ENCODE data around the gene TEX48.

Gene TEX48

GRCh38 chr9:114685951-114686350 is 4.0 kb upstream of the TEX48 start:
- H3K36me3 ChIP-seq (ENCODE audit: control insufficient read depth, insufficient read depth, low read length): no peaks in the 10 kb centered on the region
- WGBS, 2 experiments: 89 to 94% methylated on average over 5 of the region's 5 CpGs

GRCh38 chr9:114684036-114684435 is 2.0 kb upstream of the TEX48 start:
- H3K4me1 ChIP-seq (ENCODE audit: control insufficient read depth, insufficient read depth, low read length): no peaks in the 10 kb centered on the region

More at GRCh38 chr9:114685951-114686350, 4.0 kb upstream of the TEX48 start:
- H3K4me3 ChIP-seq (ENCODE audit: insufficient read depth, low read depth, low read length): no peak overlapping the region
- H3K9me3 ChIP-seq (ENCODE audit: control insufficient read depth, low read length): no peaks in the 10 kb centered on the region
- H3K4me1 ChIP-seq (ENCODE audit: control insufficient read depth, insufficient read depth, low read length): no peaks in the 10 kb centered on the region
- no peaks in the 10 kb centered on the region for H3K27me3 ChIP-seq (ENCODE audit: control insufficient read depth, insufficient read depth, low read length, poor library complexity, severe bottlenecking)
- H3K27ac ChIP-seq (ENCODE audit: insufficient read depth, low read depth, low read length, poor library complexity, severe bottlenecking): no peak overlapping the region

GRCh38 chr9:114682846-114683245 is 854 bp upstream of the TEX48 start:
- no peaks in the 10 kb centered on the region for H3K27me3 ChIP-seq (ENCODE audit: control insufficient read depth, insufficient read depth, low read length, poor library complexity, severe bottlenecking)
- WGBS, 2 experiments: 84 to 100% methylated on average over 3 of the region's 3 CpGs

More at GRCh38 chr9:114684036-114684435, 2.0 kb upstream of the TEX48 start:
- H3K4me3 ChIP-seq (ENCODE audit: insufficient read depth, low read depth, low read length): no peak overlapping the region
- no peaks in the 10 kb centered on the region for H3K27me3 ChIP-seq (ENCODE audit: control insufficient read depth, insufficient read depth, low read length, poor library complexity, severe bottlenecking)
- 86 to 90% methylated on average over 6 of the region's 6 CpGs for WGBS, 2 experiments
- H3K36me3 ChIP-seq (ENCODE audit: control insufficient read depth, insufficient read depth, low read length): no peaks in the 10 kb centered on the region
- H3K27ac ChIP-seq (ENCODE audit: insufficient read depth, low read depth, low read length, poor library complexity, severe bottlenecking): no peak overlapping the region
- no peaks in the 10 kb centered on the region for H3K9me3 ChIP-seq (ENCODE audit: control insufficient read depth, low read length)

GRCh38 chr9:114680259-114681001 is 1.6 kb downstream of the TEX48 start:
- 88% methylated on average over 8 of the region's 8 CpGs for WGBS, 2 experiments

More at GRCh38 chr9:114682846-114683245, 854 bp upstream of the TEX48 start:
- H3K9me3 ChIP-seq (ENCODE audit: control insufficient read depth, low read length): no peaks in the 10 kb centered on the region
- H3K4me1 ChIP-seq (ENCODE audit: control insufficient read depth, insufficient read depth, low read length): no peaks in the 10 kb centered on the region
- no peaks in the 10 kb centered on the region for H3K36me3 ChIP-seq (ENCODE audit: control insufficient read depth, insufficient read depth, low read length)
- H3K4me3 ChIP-seq (ENCODE audit: insufficient read depth, low read depth, low read length): no peak overlapping the region
- H3K27ac ChIP-seq (ENCODE audit: insufficient read depth, low read depth, low read length, poor library complexity, severe bottlenecking): no peak overlapping the region

GRCh38 chr9:114678795-114679194 is 3.2 kb downstream of the TEX48 start:
- no peak overlapping the region for H3K4me3 ChIP-seq (ENCODE audit: insufficient read depth, low read depth, low read length)
- no peak overlapping the region for H3K27ac ChIP-seq (ENCODE audit: insufficient read depth, low read depth, low read length, poor library complexity, severe bottlenecking)
- H3K27me3 ChIP-seq (ENCODE audit: control insufficient read depth, insufficient read depth, low read length, poor library complexity, severe bottlenecking): no peaks in the 10 kb centered on the region
- H3K36me3 ChIP-seq (ENCODE audit: control insufficient read depth, insufficient read depth, low read length): no peaks in the 10 kb centered on the region
- no peaks in the 10 kb centered on the region for H3K4me1 ChIP-seq (ENCODE audit: control insufficient read depth, insufficient read depth, low read length)
- H3K9me3 ChIP-seq (ENCODE audit: control insufficient read depth, low read length): no peaks in the 10 kb centered on the region

More at GRCh38 chr9:114680259-114681001, 1.6 kb downstream of the TEX48 start:
- Histone ChIP-seq H3K36me3 (ENCODE audit: control insufficient read depth, insufficient read depth, low read length) (no peaks in the 10 kb centered on the region), H3K27ac (ENCODE audit: insufficient read depth, low read depth, low read length, poor library complexity, severe bottlenecking) (no peak overlapping the region), H3K4me1 (ENCODE audit: control insufficient read depth, insufficient read depth, low read length) (no peaks in the 10 kb centered on the region), H3K9me3 (ENCODE audit: control insufficient read depth, low read length) (no peaks in the 10 kb centered on the region), H3K4me3 (ENCODE audit: insufficient read depth, low read depth, low read length) (no peak overlapping the region), H3K27me3 (ENCODE audit: control insufficient read depth, insufficient read depth, low read length, poor library complexity, severe bottlenecking) (no peaks in the 10 kb centered on the region)

GRCh38 chr9:114678130-114678529 is 3.9 kb downstream of the TEX48 start:
- Histone ChIP-seq H3K36me3 (ENCODE audit: control insufficient read depth, insufficient read depth, low read length) (no peaks in the 10 kb centered on the region), H3K4me1 (ENCODE audit: control insufficient read depth, insufficient read depth, low read length) (no peaks in the 10 kb centered on the region), H3K9me3 (ENCODE audit: control insufficient read depth, low read length) (no peaks in the 10 kb centered on the region), H3K27ac (ENCODE audit: insufficient read depth, low read depth, low read length, poor library complexity, severe bottlenecking) (no peak overlapping the region), H3K4me3 (ENCODE audit: insufficient read depth, low read depth, low read length) (no peak overlapping the region), H3K27me3 (ENCODE audit: control insufficient read depth, insufficient read depth, low read length, poor library complexity, severe bottlenecking) (no peaks in the 10 kb centered on the region)
- WGBS, 2 experiments: 84 to 91% methylated on average over 2 to 3 of the region's 3 CpGs

- Histone ChIP-seq H3K9me3 (ENCODE audit: control insufficient read depth, low read length) (no peaks in the 10 kb centered on the region), H3K4me1 (ENCODE audit: control insufficient read depth, insufficient read depth, low read length) (no peaks in the 10 kb centered on the region), H3K4me3 (ENCODE audit: insufficient read depth, low read depth, low read length) (no peak overlapping the region), H3K27ac (ENCODE audit: insufficient read depth, low read depth, low read length, poor library complexity, severe bottlenecking) (no peak overlapping the region), H3K36me3 (ENCODE audit: control insufficient read depth, insufficient read depth, low read length) (no peaks in the 10 kb centered on the region), H3K27me3 (ENCODE audit: control insufficient read depth, insufficient read depth, low read length, poor library complexity, severe bottlenecking) (no peaks in the 10 kb centered on the region)
- 85 to 87% methylated on average over 3 of the region's 3 CpGs for WGBS, 2 experiments
Observed at GRCh38 chr9:114677418-114677817, 4.6 kb downstream of the TEX48 start.

- Histone ChIP-seq H3K27me3 (ENCODE audit: control insufficient read depth, insufficient read depth, low read length, poor library complexity, severe bottlenecking) (no peaks in the 10 kb centered on the region), H3K4me1 (ENCODE audit: control insufficient read depth, insufficient read depth, low read length) (no peaks in the 10 kb centered on the region), H3K36me3 (ENCODE audit: control insufficient read depth, insufficient read depth, low read length) (no peaks in the 10 kb centered on the region), H3K4me3 (ENCODE audit: insufficient read depth, low read depth, low read length) (no peak overlapping the region), H3K9me3 (ENCODE audit: control insufficient read depth, low read length) (no peaks in the 10 kb centered on the region), H3K27ac (ENCODE audit: insufficient read depth, low read depth, low read length, poor library complexity, severe bottlenecking) (no peak overlapping the region)
- WGBS, 2 experiments: 92 to 97% methylated on average over 4 of the region's 4 CpGs
Observed at GRCh38 chr9:114676901-114677300, 5.1 kb downstream of the TEX48 start.

GRCh38 chr9:114674798-114675540 is 7.0 kb downstream of the TEX48 start:
- no peaks in the 10 kb centered on the region for H3K27me3 ChIP-seq (ENCODE audit: control insufficient read depth, insufficient read depth, low read length, poor library complexity, severe bottlenecking)
- no peaks in the 10 kb centered on the region for H3K36me3 ChIP-seq (ENCODE audit: control insufficient read depth, insufficient read depth, low read length)
- no peak overlapping the region for H3K4me3 ChIP-seq (ENCODE audit: insufficient read depth, low read depth, low read length)
- no peak overlapping the region for H3K27ac ChIP-seq (ENCODE audit: insufficient read depth, low read depth, low read length, poor library complexity, severe bottlenecking)
- H3K9me3 ChIP-seq (ENCODE audit: control insufficient read depth, low read length): no peaks in the 10 kb centered on the region
- 93 to 96% methylated on average over 3 of the region's 3 CpGs for WGBS, 2 experiments
- H3K4me1 ChIP-seq (ENCODE audit: control insufficient read depth, insufficient read depth, low read length): no peaks in the 10 kb centered on the region

- Histone ChIP-seq H3K4me1 (ENCODE audit: control insufficient read depth, insufficient read depth, low read length) (no peaks in the 10 kb centered on the region), H3K36me3 (ENCODE audit: control insufficient read depth, insufficient read depth, low read length) (no peaks in the 10 kb centered on the region), H3K27ac (ENCODE audit: insufficient read depth, low read depth, low read length, poor library complexity, severe bottlenecking) (no peak overlapping the region), H3K4me3 (ENCODE audit: insufficient read depth, low read depth, low read length) (no peak overlapping the region), H3K27me3 (ENCODE audit: control insufficient read depth, insufficient read depth, low read length, poor library complexity, severe bottlenecking) (no peaks in the 10 kb centered on the region), H3K9me3 (ENCODE audit: control insufficient read depth, low read length) (no peaks in the 10 kb centered on the region)
- WGBS, 2 experiments: 90 to 93% methylated on average over 2 of the region's 2 CpGs
Observed at GRCh38 chr9:114674076-114674797, 7.8 kb downstream of the TEX48 start.
